GM18951 (cell line): ENCODE results near the gene NUTM2A.
"Not testable (repeated sequence)": the region's sequence is repeated elsewhere in the genome, so short reads cannot be mapped to it uniquely, and the experiment has no call there.

Source experiments
- in situ Hi-C: fragments of 300-500 bp; cut with MboI; formaldehyde crosslinking; loops from one replicate; pipeline ENCODE4 v1.12.0; 2022; ENCODE audit warnings: low sequenced_read_pairs, mixed read lengths, inconsistent platforms; ENCODE audit not compliant: unreplicated experiment

NUTM2A gene

DNA sequence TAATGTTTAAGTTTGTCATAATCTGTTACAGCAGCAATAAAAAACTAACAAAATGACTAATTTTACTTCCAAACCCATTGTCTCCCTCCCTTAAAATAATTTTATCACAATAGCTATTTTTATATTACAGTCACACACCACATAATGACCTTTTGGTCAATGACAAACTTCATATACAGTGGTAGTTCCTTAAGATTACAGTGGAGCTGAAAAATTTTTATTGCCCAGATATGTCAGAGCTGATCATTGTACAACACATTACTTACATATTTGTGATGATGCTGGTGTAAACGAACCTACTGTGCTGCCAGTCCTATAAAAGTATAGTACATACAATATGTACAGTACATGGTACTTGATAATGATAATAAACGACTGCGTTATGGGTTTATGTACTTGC lies 22.1 kb downstream of the NUTM2A start:
- in situ Hi-C loops = not testable (repeated sequence)

DNA sequence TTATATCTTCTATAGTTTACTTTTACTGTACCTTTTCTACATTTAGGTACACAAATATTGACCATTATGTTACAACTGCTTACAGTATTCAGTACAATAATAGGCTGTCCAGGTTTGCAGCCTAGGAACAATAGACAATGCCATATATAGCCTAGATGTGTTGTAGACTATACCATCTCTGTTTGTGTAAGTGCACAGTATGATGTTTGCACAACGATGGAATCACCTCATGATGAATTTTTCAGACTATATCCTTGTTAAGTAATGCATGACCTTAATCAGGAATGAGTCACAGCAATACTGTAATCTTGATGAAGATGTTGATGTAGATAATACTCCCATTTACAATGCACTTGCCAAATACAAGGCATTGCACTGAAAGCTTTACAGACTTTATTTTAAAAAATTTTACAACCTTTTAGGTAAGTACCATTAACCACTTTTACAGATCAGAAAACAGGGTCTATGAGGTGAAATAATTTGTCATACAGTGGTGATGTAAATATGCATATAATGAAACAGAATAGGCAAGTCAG lies 23.6 kb downstream of the NUTM2A start:
- in situ Hi-C loops = not testable (repeated sequence)

DNA sequence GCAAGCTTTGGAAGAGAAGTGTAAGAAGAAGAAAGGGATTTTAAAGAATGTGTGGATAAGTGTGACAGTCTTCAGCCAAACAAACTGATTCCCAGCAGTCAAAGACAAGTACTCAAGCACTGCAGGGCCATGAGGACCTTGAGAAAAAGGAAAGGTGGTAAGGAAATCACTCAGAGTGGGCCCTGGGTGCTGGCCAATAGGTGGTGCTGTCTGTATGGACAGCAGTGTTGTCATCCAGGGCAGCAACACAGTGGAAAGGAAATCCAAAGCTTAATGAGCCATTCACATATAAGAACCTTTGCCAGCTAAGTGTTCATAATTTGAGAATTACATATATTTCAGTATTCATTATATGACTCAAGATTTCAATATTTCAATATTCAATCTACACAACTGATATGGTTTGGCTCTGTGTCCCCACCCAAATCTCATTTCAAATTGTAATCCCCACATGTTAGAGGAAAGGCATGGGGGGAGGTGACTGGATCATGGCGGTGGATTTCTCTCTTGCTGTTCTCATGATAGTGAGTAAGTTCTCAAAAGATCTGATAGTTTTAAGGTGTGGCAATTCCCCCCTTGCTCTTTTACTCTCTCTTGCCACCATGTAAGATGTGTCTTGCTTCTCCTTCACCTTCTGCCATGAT lies 55.6 kb downstream of the NUTM2A start:
- in situ Hi-C loops = not testable (repeated sequence)
